Mucosa of rectum (tissue), 2 donors: ENCODE results near the gene IFI44.

ENCODE experiments used
- H3K27ac ChIP-seq, 2 donors: one replicate each; pipeline ENCODE4 v1.7.0; 2013; ENCODE audit warnings: inconsistent platforms in 2 of 2, low read depth in 2 of 2, low read length in 2 of 2
- H3K27me3 ChIP-seq, 2 donors: one replicate each; pipeline ENCODE4 v1.7.0; 2013; ENCODE audit warnings: low read length in 2 of 2; ENCODE audit not compliant: control insufficient read depth in 2 of 2, insufficient read depth in 2 of 2
- H3K36me3 ChIP-seq, 2 donors: one replicate each; pipeline ENCODE4 v1.7.0; 2013; ENCODE audit warnings: low read length in 2 of 2; ENCODE audit not compliant: control insufficient read depth in 2 of 2, insufficient read depth in 2 of 2
- H3K4me1 ChIP-seq, 2 donors: one replicate each; pipeline ENCODE4 v1.7.0; 2013; ENCODE audit warnings: low read length in 2 of 2, mild to moderate bottlenecking in 1 of 2; ENCODE audit not compliant: control insufficient read depth in 2 of 2, insufficient read depth in 2 of 2
- H3K4me3 ChIP-seq, 2 donors: one replicate each; pipeline ENCODE4 v1.7.0; 2013; ENCODE audit warnings: low read length in 2 of 2
- H3K9ac ChIP-seq, 2 donors: one replicate each; pipeline ENCODE4 v1.7.0; 2013; ENCODE audit warnings: low read length in 2 of 2, low read depth in 1 of 2, mild to moderate bottlenecking in 1 of 2
- H3K9me3 ChIP-seq, 2 donors: one replicate each; pipeline ENCODE4 v1.7.0; 2013; ENCODE audit warnings: low read length in 2 of 2; ENCODE audit not compliant: control insufficient read depth in 2 of 2
- donor health status: healthy.
- donor health status: Normal muscosa, but diverticular disease.

Gene IFI44

GRCh38 chr1:78688697-78689096 lies 39.1 kb downstream of the IFI44 start:
- Histone ChIP-seq H3K9me3 (no peaks in the 10 kb centered on the region), H3K36me3 (no peaks in the 10 kb centered on the region), H3K27ac (no peak overlapping the region), H3K9ac (no peak overlapping the region), H3K4me1 (no peaks in the 10 kb centered on the region), H3K4me3 (no peak overlapping the region), H3K27me3 (no peaks in the 10 kb centered on the region)

DNA sequence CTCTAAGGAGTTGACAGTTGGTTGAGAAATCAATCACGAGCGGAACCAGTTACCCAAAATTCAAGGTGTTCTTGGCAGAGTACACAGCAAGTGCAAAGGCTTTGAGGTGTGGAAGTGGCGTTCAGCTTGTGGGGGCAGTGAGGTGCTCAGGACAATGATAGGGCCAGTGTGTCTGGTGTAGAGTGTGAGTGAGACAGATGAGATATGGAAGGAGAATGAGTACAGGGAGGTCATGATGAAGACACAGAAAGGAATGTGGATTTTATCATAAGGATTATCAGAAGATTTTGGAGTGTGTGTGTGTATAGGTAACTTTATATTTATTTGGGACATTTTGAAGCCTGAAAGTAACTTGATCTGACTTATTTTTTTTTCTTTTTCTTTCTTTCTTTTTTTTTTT lies 40.9 kb downstream of the IFI44 start:
- Histone ChIP-seq H3K9ac (no peak overlapping the region), H3K4me1 (no peaks in the 10 kb centered on the region), H3K27ac (no peak overlapping the region), H3K9me3 (no peaks in the 10 kb centered on the region), H3K27me3 (no peaks in the 10 kb centered on the region), H3K4me3 (no peak overlapping the region), H3K36me3 (no peaks in the 10 kb centered on the region)

DNA sequence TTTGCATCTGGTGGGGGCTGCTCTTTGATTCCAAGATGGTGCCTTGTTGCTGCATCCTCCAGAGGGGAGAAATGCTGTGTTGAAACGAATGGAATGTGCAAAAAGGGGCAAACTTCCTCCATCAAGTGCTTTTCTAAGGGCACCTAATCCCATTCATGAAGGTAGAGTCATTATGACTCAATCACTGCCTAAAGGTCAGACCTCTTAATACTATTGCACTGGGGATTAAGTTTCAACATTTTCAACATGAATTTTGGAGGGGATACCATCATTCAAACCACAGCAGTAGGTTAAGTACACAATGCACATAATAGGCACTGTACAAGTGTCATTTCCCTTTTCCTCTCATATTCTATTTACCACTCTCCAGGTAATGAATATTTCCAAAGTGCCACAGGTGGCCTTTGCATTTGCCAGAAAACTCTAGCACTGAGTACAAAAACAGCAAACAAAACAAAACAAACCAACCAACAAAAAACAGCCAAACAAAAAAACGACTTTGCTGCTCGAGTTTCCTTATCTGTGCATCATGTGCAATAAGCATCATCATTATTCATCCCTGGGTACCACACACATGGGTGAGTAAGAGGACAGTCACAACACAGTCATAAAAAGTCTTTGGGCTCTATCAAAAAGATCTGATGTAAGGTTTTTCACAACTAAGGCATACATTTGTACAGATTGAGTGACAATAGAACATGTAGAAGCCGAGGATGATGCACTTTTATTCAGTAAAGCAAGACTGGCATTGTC lies 42.5 kb downstream of the IFI44 start:
- Histone ChIP-seq H3K27ac (no peak overlapping the region), H3K27me3 (no peaks in the 10 kb centered on the region), H3K4me1 (no peaks in the 10 kb centered on the region), H3K9me3 (no peaks in the 10 kb centered on the region), H3K4me3 (no peak overlapping the region), H3K36me3 (no peaks in the 10 kb centered on the region), H3K9ac (no peak overlapping the region)

GRCh38 chr1:78699813-78700212 lies 50.2 kb downstream of the IFI44 start:
- H3K9ac ChIP-seq = no peak overlapping the region
- H3K4me1 ChIP-seq = no peaks in the 10 kb centered on the region
- H3K9me3 ChIP-seq = peaks cover 0 to 2% of the 10 kb centered on the region in 2 donors
- no peaks in the 10 kb centered on the region for H3K27me3 ChIP-seq
- H3K27ac ChIP-seq = no peak overlapping the region
- no peaks in the 10 kb centered on the region for H3K36me3 ChIP-seq
- H3K4me3 ChIP-seq = no peak overlapping the region

DNA sequence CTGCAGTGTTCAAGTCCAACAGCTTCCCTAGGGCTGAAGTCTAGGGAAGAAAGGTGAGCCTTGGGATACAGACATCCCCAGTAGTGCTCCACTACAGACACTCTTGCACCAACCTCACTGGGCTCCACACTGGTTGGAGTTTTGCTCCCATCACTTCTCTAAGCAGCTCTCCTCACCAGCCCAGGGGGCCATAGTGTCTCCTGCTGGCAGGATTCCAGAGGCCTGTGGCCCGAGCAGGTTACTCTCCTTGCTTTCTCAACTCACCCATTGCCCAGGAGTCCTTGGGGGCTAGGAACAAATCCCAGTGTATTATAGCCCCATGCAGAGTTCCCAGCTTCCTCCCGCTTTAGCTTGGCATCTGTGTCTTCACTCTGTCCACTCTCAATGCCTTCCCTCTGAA lies 52.8 kb downstream of the IFI44 start:
- no peak overlapping the region for H3K4me3 ChIP-seq
- H3K27ac ChIP-seq = no peak overlapping the region
- H3K36me3 ChIP-seq = no peaks in the 10 kb centered on the region

DNA sequence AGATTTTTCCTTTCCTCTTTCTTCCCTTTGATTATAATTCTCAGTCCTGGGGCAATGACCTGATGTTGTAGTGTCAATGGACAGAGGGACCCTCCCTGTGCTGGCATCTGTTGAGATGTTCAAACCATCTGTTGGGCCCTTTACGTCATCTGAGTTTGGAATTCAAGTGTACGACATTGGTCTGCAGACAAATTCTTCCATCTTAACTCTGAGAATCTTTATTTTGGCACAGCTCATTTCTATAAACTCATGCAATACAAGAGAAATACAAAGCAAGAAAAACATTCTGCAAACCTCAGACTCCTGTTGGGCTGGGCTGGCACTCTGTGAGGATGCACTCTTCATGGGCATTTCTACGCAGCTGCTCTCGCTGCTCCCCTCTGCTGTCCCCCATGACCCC lies 54.2 kb downstream of the IFI44 start:
- no peak overlapping the region for H3K27ac ChIP-seq
- no peaks in the 10 kb centered on the region for H3K36me3 ChIP-seq
- H3K27me3 ChIP-seq = no peaks in the 10 kb centered on the region
- H3K9ac ChIP-seq = no peak overlapping the region
- H3K9me3 ChIP-seq = peaks cover 0 to 2% of the 10 kb centered on the region in 2 donors
- H3K4me1 ChIP-seq = no peaks in the 10 kb centered on the region
- H3K4me3 ChIP-seq = no peak overlapping the region

More for the DNA sequence above, 52.8 kb downstream of the IFI44 start:
- Histone ChIP-seq H3K9ac (no peak overlapping the region), H3K27me3 (no peaks in the 10 kb centered on the region), H3K4me1 (no peaks in the 10 kb centered on the region), H3K9me3 (peaks cover 0 to 2% of the 10 kb centered on the region in 2 donors)

- no peak overlapping the region for H3K9ac ChIP-seq
- H3K4me1 ChIP-seq = no peaks in the 10 kb centered on the region
- no peaks in the 10 kb centered on the region for H3K9me3 ChIP-seq
- no peaks in the 10 kb centered on the region for H3K27me3 ChIP-seq
- no peak overlapping the region for H3K4me3 ChIP-seq
- no peak overlapping the region for H3K27ac ChIP-seq
- H3K36me3 ChIP-seq = no peaks in the 10 kb centered on the region
Observed at GRCh38 chr1:78712467-78713051, 62.9 kb downstream of the IFI44 start.

DNA sequence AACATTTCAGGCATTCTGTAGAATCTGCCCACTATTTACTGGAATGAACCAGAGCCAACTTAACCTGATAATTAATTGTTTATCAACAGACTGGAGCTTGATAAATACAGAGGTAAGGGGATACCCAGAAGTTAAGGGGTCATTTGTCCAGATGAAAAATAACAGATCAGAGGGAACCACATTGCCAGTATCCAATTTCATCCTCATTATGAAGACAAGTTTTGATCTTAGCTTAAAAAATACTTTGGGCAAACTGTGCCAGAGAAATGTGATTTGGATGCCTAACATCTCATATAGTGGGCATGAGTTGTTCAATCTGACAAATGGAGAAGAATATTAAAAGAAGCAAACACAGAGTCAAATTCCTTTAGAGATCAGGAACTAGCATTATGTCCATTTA lies 63.7 kb downstream of the IFI44 start:
- Histone ChIP-seq H3K4me3 (no peak overlapping the region), H3K4me1 (no peaks in the 10 kb centered on the region), H3K9ac (no peak overlapping the region), H3K9me3 (no peaks in the 10 kb centered on the region), H3K27ac (no peak overlapping the region), H3K36me3 (no peaks in the 10 kb centered on the region), H3K27me3 (no peaks in the 10 kb centered on the region)
